Left cardiac atrium (tissue), 4 donors: Measurements from ENCODE around the gene PIP5K1C. TPM values are rescaled to one million over a fixed set of nuclear protein-coding genes. Genes with fewer than 3 reads are reported as not detected.

Experiments
- ATAC-seq, 2 donors: fragments of 200-7000 bp; cut with Tn5 transposase; one replicate each; pipeline ENCODE4 v1.9.1; 2020; ENCODE audit warnings: mild to moderate bottlenecking in 2 of 2, moderate library complexity in 2 of 2
- DNase-seq: peaks from one replicate; pipeline ENCODE4 v3.0.0-alpha.2; 2020
- intact Hi-C, 2 donors: fragments of 100-400 bp; cut with DNase I; formaldehyde crosslinking; loops; one replicate each; pipeline versions ENCODE4 v1.14.1 to v1.15.1; 2022 to 2023
- total RNA-seq, 2 donors: library from RNA; stranded (reverse); fragmentation: NEBNext Ultra II Directional; extraction: Animal tissue kit (Norgen Biotek cat#: 25700); gene quantifications; one replicate each; pipeline ENCODE4 v1.2.1, GENCODE V29; 2021
- donor health status: DM: no; HTN: yes; CAD: no.
- donor health status: DM: no; HTN: yes; CAD: no; lungs with severe emphysema.
- donor health status: DM: yes; HTN: yes; CAD: no.
- donor health status: Dilated cardiomyopathy.

The PIP5K1C gene
- total RNA-seq, 2 donors from 2014 or later = 36.6 to 44.3 TPM

- DNase-seq (no peak), ATAC-seq (no peak)
- intact Hi-C loops = no loop called here
Observed at GRCh38 chr19:3722443-3723109, 22.3 kb upstream of the PIP5K1C start.

- no peak for DNase-seq
- intact Hi-C loops = no loop called here
- ATAC-seq = peak in 1 of 2 donors; percentile 6
Observed at GRCh38 chr19:3721887-3722442, 21.7 kb upstream of the PIP5K1C start.

GRCh38 chr19:3721131-3721886 lies 21.0 kb upstream of the PIP5K1C start:
- ATAC-seq = peak; percentile 88 to 90
- intact Hi-C loops = no loop called here
- peak; percentile 85 for DNase-seq

- intact Hi-C loops = no loop called here
- no peak for DNase-seq
- ATAC-seq = no peak
Observed at GRCh38 chr19:3720349-3720917, 20.2 kb upstream of the PIP5K1C start.

GRCh38 chr19:3719868-3720267 lies 19.6 kb upstream of the PIP5K1C start:
- intact Hi-C loops = no loop called here
- no peak for ATAC-seq
- no peak for DNase-seq

- no peak for ATAC-seq
- intact Hi-C loops = no loop called here
- no peak for DNase-seq
Observed at GRCh38 chr19:3716147-3716668, 15.9 kb upstream of the PIP5K1C start.

GRCh38 chr19:3712663-3713611 lies 12.7 kb upstream of the PIP5K1C start:
- DNase-seq (no peak), ATAC-seq (peak in 1 of 2 donors; percentile 67)
- intact Hi-C loops = no loop called here

GRCh38 chr19:3710265-3710812 lies 10.1 kb upstream of the PIP5K1C start:
- intact Hi-C loops = no loop called here
- DNase-seq (peak; percentile 70), ATAC-seq (peak; percentile 72 to 75)

GRCh38 chr19:3708207-3708931 lies 8.1 kb upstream of the PIP5K1C start, which contains the start of gene TJP3:
TSS of gene TJP3 (plus strand) at chr19:3708384. CDS start at chr19:3728433, 20,049 bp downstream.
- no peak for DNase-seq
- ATAC-seq = peak in 1 of 2 donors; percentile 8
- intact Hi-C loops = loop anchor here (10.0 kb wide), 1 partner anchor 164 kb away; no protein-coding TSS in a partner anchor

- DNase-seq = no peak
- no peak for ATAC-seq
- intact Hi-C loops = loop anchor here (10.0 kb wide), 1 partner anchor 163 kb away; no protein-coding TSS in a partner anchor
Observed at GRCh38 chr19:3707868-3708206, 7.6 kb upstream of the PIP5K1C start.

GRCh38 chr19:3701200-3701599 lies 932 bp upstream of the PIP5K1C start:
- DNase-seq = no peak

GRCh38 chr19:3699741-3700241 lies 477 bp downstream of the PIP5K1C start:
- intact Hi-C loops = loop anchor here (1.0 to 10.0 kb wide), 3 partner anchors 33 to 155 kb away; no protein-coding TSS in a partner anchor
- ATAC-seq = peak in 1 of 2 donors; percentile 4
- DNase-seq = no peak

More at GRCh38 chr19:3701200-3701599, 932 bp upstream of the PIP5K1C start:
- intact Hi-C loops = loop anchor here (2.0 to 10.0 kb wide), 2 partner anchors 34 to 156 kb away; no protein-coding TSS in a partner anchor
- ATAC-seq = no peak

- intact Hi-C loops = no loop called here
- ATAC-seq (peak; percentile 45 to 53), DNase-seq (peak; percentile 64)
Observed at GRCh38 chr19:3698974-3699740, 1.1 kb downstream of the PIP5K1C start.

- intact Hi-C loops = no loop called here
- no peak for DNase-seq
- peak in 1 of 2 donors; percentile 2 for ATAC-seq
Observed at GRCh38 chr19:3698386-3698950, 1.8 kb downstream of the PIP5K1C start.

- intact Hi-C loops = no loop called here
- DNase-seq = no peak
- no peak for ATAC-seq
Observed at GRCh38 chr19:3697671-3698385, 2.4 kb downstream of the PIP5K1C start.
